KMS-11 (cell line): ENCODE results near the gene PTMA.
A peak's percentile ranks its signal among the peaks of the same experiment; 100 is the strongest.

Experiments
- H2AFZ ChIP-seq: fragments of 200-600 bp; sonication (generic); 2 replicates; pipeline ENCODE4 v1.6.1; 2016; ENCODE audit warnings: antibody characterized with exemption, mixed run types, low read depth
- H3K27ac ChIP-seq: fragments of 200-600 bp; sonication (generic); 2 replicates; pipeline ENCODE4 v1.6.1; 2016; ENCODE audit warnings: mild to moderate bottlenecking, mixed run types
- H3K27me3 ChIP-seq: fragments of 200-600 bp; sonication (generic); 2 replicates; pipeline ENCODE4 v1.6.1; 2017; ENCODE audit warnings: mild to moderate bottlenecking, low read depth, mixed run types, moderate library complexity; ENCODE audit not compliant: insufficient read depth
- H3K36me3 ChIP-seq: fragments of 200-600 bp; sonication (generic); 2 replicates; pipeline ENCODE4 v1.6.1; 2017; ENCODE audit warnings: mild to moderate bottlenecking, mixed run types; ENCODE audit not compliant: insufficient read depth
- H3K4me1 ChIP-seq: fragments of 200-600 bp; sonication (generic); 2 replicates; pipeline ENCODE4 v1.6.1; 2016; ENCODE audit warnings: mild to moderate bottlenecking, low read depth, mixed run types; ENCODE audit not compliant: poor library complexity, severe bottlenecking
- H3K4me2 ChIP-seq: fragments of 200-600 bp; sonication (generic); 2 replicates; pipeline ENCODE4 v1.7.0; 2016; ENCODE audit warnings: mild to moderate bottlenecking, mixed run types
- H3K4me3 ChIP-seq: fragments of 200-600 bp; sonication (generic); IDR thresholded peaks from 2 replicates; pipeline ENCODE4 v1.6.1; 2017; ENCODE audit warnings: low read depth, low read length, mixed read lengths; ENCODE audit not compliant: insufficient read depth
- H3K79me2 ChIP-seq: fragments of 200-600 bp; sonication (generic); 2 replicates; pipeline ENCODE4 v1.6.1; 2016; ENCODE audit warnings: low read depth, mixed run types; ENCODE audit not compliant: insufficient read depth
- H3K9ac ChIP-seq: fragments of 200-600 bp; sonication (generic); 2 replicates; pipeline ENCODE4 v1.6.1; 2016; ENCODE audit warnings: mild to moderate bottlenecking, mixed run types
- H4K20me1 ChIP-seq: fragments of 200-600 bp; sonication (generic); 2 replicates; pipeline ENCODE4 v1.6.1; 2016; ENCODE audit warnings: mild to moderate bottlenecking, mixed run types; ENCODE audit not compliant: insufficient read depth
- TF ChIP-seq, protein P1 (sequence below): fragments of 200-600 bp; sonication (generic); conservative IDR thresholded peaks from 2 replicates; pipeline ENCODE4 v1.6.1; 2017; ENCODE audit warnings: low read depth, mild to moderate bottlenecking, antibody characterized with exemption, low read length, moderate library complexity, mixed read lengths

Gene PTMA

GRCh38 chr2:231706731-231707624, 1.3 kb upstream of the PTMA start:
- TF ChIP-seq, protein P1, sequence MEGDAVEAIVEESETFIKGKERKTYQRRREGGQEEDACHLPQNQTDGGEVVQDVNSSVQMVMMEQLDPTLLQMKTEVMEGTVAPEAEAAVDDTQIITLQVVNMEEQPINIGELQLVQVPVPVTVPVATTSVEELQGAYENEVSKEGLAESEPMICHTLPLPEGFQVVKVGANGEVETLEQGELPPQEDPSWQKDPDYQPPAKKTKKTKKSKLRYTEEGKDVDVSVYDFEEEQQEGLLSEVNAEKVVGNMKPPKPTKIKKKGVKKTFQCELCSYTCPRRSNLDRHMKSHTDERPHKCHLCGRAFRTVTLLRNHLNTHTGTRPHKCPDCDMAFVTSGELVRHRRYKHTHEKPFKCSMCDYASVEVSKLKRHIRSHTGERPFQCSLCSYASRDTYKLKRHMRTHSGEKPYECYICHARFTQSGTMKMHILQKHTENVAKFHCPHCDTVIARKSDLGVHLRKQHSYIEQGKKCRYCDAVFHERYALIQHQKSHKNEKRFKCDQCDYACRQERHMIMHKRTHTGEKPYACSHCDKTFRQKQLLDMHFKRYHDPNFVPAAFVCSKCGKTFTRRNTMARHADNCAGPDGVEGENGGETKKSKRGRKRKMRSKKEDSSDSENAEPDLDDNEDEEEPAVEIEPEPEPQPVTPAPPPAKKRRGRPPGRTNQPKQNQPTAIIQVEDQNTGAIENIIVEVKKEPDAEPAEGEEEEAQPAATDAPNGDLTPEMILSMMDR = peak; percentile 90
- peak overlapping the region; percentile 99 for H3K9ac ChIP-seq
- H3K4me1 ChIP-seq = peaks cover 18% of the 10 kb centered on the region
- H3K36me3 ChIP-seq = peaks cover 16% of the 10 kb centered on the region; the same call in 1 of the 2 replicates
- peak overlapping the region; percentile 96 for H3K4me2 ChIP-seq
- peaks cover 19% of the 10 kb centered on the region for H4K20me1 ChIP-seq
- H3K79me2 ChIP-seq = peaks cover 52% of the 10 kb centered on the region
- peak overlapping the region; percentile 70 for H2AFZ ChIP-seq
- H3K27ac ChIP-seq = peak overlapping the region; percentile 100
- H3K4me3 ChIP-seq = peak overlapping the region; percentile 66
- H3K27me3 ChIP-seq = no peaks in the 10 kb centered on the region

GRCh38 chr2:231707625-231707926, 749 bp upstream of the PTMA start:
- H3K4me1 ChIP-seq = peaks cover 24% of the 10 kb centered on the region
- H4K20me1 ChIP-seq = peaks cover 25% of the 10 kb centered on the region
- TF ChIP-seq, protein P1 = no peak
- no peaks in the 10 kb centered on the region for H3K27me3 ChIP-seq
- H2AFZ ChIP-seq = peak overlapping the region; percentile 70; the same call in 1 of the 2 replicates
- H3K4me2 ChIP-seq = peak overlapping the region; percentile 96
- H3K9ac ChIP-seq = peak overlapping the region; percentile 99
- peak overlapping the region; percentile 100 for H3K27ac ChIP-seq
- H3K4me3 ChIP-seq = peak overlapping the region; percentile 66
- H3K36me3 ChIP-seq = peaks cover 17% of the 10 kb centered on the region; the same call in 1 of the 2 replicates
- peaks cover 58% of the 10 kb centered on the region for H3K79me2 ChIP-seq

DNA sequence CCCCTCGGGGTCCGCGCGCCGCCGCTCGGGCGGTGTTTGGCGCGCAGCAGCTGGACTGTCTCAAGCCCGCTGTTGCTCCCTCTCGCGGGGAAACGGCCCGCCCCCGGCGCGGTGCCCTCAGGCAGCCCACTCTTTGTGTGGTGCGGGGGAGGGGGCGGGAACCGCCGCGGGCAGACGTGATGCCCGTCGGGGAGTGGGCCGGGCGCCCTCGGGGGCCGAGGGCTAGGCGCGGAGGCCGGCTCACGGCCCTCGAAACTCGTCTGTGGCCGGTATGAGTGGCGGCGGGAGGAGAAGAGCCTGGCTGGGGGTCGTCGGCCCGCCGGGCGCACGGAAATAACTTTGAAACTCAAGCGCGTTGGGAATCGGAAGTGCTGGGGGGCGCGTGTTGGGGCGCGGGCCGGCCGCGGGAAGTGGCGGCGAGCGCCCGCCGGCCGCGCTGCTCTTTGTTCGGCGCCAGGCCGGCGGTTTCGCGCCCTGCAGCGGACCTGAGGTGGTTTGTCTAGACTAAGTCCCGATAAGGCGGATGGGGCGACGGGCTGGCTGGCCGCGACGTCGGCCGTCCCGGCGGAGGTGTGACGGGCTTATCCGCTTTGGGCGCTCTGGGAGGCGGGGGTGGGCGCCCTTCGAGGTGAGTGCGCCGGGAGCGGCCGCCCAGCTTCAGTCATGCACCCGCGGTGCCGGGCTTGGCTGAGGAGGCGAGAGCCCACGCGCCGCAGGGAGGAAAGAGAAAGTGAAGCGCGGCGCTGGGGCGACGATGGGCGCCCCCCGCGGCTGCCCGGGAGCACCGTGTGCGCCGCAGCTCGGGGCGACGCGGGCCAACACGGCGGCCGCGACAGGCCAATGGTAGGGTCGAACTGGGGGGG, 679 bp downstream of the PTMA start:
- H3K4me3 ChIP-seq = no peak overlapping the region
- peaks cover 22% of the 10 kb centered on the region; the same call in 1 of the 2 replicates for H3K36me3 ChIP-seq
- TF ChIP-seq, protein P1 = no peak
- H3K79me2 ChIP-seq = peaks cover 58% of the 10 kb centered on the region
- H3K4me2 ChIP-seq = peak overlapping the region; percentile 81
- peak overlapping the region; percentile 100 for H3K27ac ChIP-seq
- peak overlapping the region; percentile 99 for H3K9ac ChIP-seq
- H2AFZ ChIP-seq = no peak overlapping the region
- no peaks in the 10 kb centered on the region for H3K27me3 ChIP-seq
- peaks cover 35% of the 10 kb centered on the region for H3K4me1 ChIP-seq
- H4K20me1 ChIP-seq = peaks cover 25% of the 10 kb centered on the region

- Histone ChIP-seq H3K27ac (peak overlapping the region; percentile 100), H3K9ac (peak overlapping the region; percentile 99), H3K4me3 (no peak overlapping the region), H4K20me1 (peaks cover 25% of the 10 kb centered on the region), H3K4me1 (peaks cover 35% of the 10 kb centered on the region), H3K4me2 (peak overlapping the region; percentile 81), H2AFZ (no peak overlapping the region), H3K27me3 (no peaks in the 10 kb centered on the region), H3K79me2 (peaks cover 58% of the 10 kb centered on the region), H3K36me3 (peaks cover 22% of the 10 kb centered on the region; the same call in 1 of the 2 replicates)
- TF ChIP-seq, protein P1 = no peak
These were observed 1.3 kb downstream of the PTMA start for GRCh38 chr2:231709636-231709980.
